OCI-LY7 (cell line): ENCODE measurements around the gene FALEC. TPM values are rescaled to one million over a fixed set of nuclear protein-coding genes. Genes with fewer than 3 reads are reported as not detected.

ENCODE experiments used
- BruUV-seq: library from RNA; stranded (reverse); fragments of 400-500 nt; replicated peaks from 2 replicates; lab custom pipeline; 2021; lab: Mats Ljungman, UMichigan
- CTCF ChIA-PET: fragments of 300-600 bp; sonication (Branson Sonifier 250); formaldehyde crosslinking; loops from one replicate; lab custom pipeline; 2022; ENCODE audit warnings: antibody characterized with exemption; ENCODE audit not compliant: unreplicated experiment; lab: Charles Lee
- POLR2A ChIA-PET: fragments of 300-600 bp; sonication (Branson Sonifier 250); formaldehyde crosslinking; loops from one replicate; lab custom pipeline; 2022; ENCODE audit warnings: antibody characterized with exemption; lab: Charles Lee
- DNase-seq: peaks from one replicate; pipeline ENCODE4 v3.0.0-alpha.2; 2015; ENCODE audit warnings: low spot score
- H2AFZ ChIP-seq: fragments of 200-600 bp; sonication (generic), shearing (Covaris generic); 2 replicates; pipeline ENCODE4 v1.6.1; 2014; ENCODE audit warnings: mild to moderate bottlenecking, antibody characterized with exemption, low read length, moderate library complexity
- H3K27ac ChIP-seq: fragments of 200-600 bp; sonication (generic); 2 replicates; pipeline ENCODE4 v1.5.1; 2014; ENCODE audit warnings: mixed run types, low read depth, mild to moderate bottlenecking, moderate library complexity, low read length, inconsistent platforms; ENCODE audit not compliant: poor library complexity, severe bottlenecking
- H3K36me3 ChIP-seq: fragments of 200-600 bp; sonication (generic); 2 replicates; pipeline ENCODE4 v1.6.1; 2014; ENCODE audit warnings: mild to moderate bottlenecking, antibody characterized with exemption, low read length, moderate library complexity, mixed read lengths; ENCODE audit not compliant: insufficient read depth
- H3K4me1 ChIP-seq: fragments of 200-600 bp; sonication (generic); 2 replicates; pipeline ENCODE4 v1.5.1; 2014; ENCODE audit warnings: mild to moderate bottlenecking, low read length; ENCODE audit not compliant: insufficient read depth, poor library complexity, severe bottlenecking
- H3K4me2 ChIP-seq: fragments of 200-600 bp; sonication (generic); 2 replicates; pipeline ENCODE4 v1.6.1; 2014; ENCODE audit warnings: mild to moderate bottlenecking, low read length
- H3K4me3 ChIP-seq: fragments of 200-600 bp; sonication (generic); 2 replicates; pipeline ENCODE4 v1.5.1; 2014; ENCODE audit warnings: mild to moderate bottlenecking, low read depth, low read length; ENCODE audit not compliant: poor library complexity, severe bottlenecking
- H3K79me2 ChIP-seq: fragments of 200-600 bp; sonication (generic); 2 replicates; pipeline ENCODE4 v1.6.1; 2016; ENCODE audit warnings: low read depth, mild to moderate bottlenecking, low read length, moderate library complexity, mixed read lengths; ENCODE audit not compliant: insufficient read depth
- H3K9me2 ChIP-seq: fragments of 200-600 bp; sonication (generic); 2 replicates; pipeline ENCODE4 v1.6.1; 2016; ENCODE audit warnings: mild to moderate bottlenecking, low read length, mixed read lengths; ENCODE audit not compliant: insufficient read depth
- H3K9me3 ChIP-seq: fragments of 200-600 bp; sonication (generic); 2 replicates; pipeline ENCODE4 v1.6.1; 2014; ENCODE audit warnings: mild to moderate bottlenecking, mixed run types, low read length, mixed read lengths
- H4K20me1 ChIP-seq: fragments of 200-600 bp; sonication (generic); 2 replicates; pipeline ENCODE4 v1.6.1; 2014; ENCODE audit warnings: mild to moderate bottlenecking, antibody characterized with exemption, low read length, moderate library complexity, mixed read lengths; ENCODE audit not compliant: insufficient read depth
- EZH2phosphoT487 ChIP-seq: fragments of 200-600 bp; sonication (generic); IDR thresholded peaks from 2 replicates; pipeline ENCODE4 v1.6.1; 2018; ENCODE audit warnings: low read depth, borderline replicate concordance, mild to moderate bottlenecking, mixed run types, antibody characterized with exemption, low read length, moderate library complexity, mixed read lengths
- intact Hi-C: fragments of 100-400 bp; cut with micrococcal nuclease; formaldehyde crosslinking; loops from one replicate; pipeline ENCODE4 v1.10.0; 2022; ENCODE audit not compliant: unreplicated experiment
- total RNA-seq, 2 experiments: library from RNA; depleted of rRNA in 1 of 2; stranded (reverse); fragments of >200 nt in 1 of 2; shearing (Covaris generic) in 1 of 2; gene quantifications; 2 replicates each; pipeline ENCODE4 v1.2.3, GENCODE V29; 2014 to 2022
- TF ChIP-seq, protein P1 (sequence below): fragments of 200-600 bp; sonication (generic); conservative IDR thresholded peaks from 2 replicates; pipeline ENCODE4 v1.5.1; 2014; ENCODE audit warnings: mild to moderate bottlenecking, antibody characterized with exemption, low read length, moderate library complexity, mixed read lengths

Gene FALEC
- total RNA-seq, 2 experiments from 2014 or later: 0.47 to 1.9 TPM

DNA sequence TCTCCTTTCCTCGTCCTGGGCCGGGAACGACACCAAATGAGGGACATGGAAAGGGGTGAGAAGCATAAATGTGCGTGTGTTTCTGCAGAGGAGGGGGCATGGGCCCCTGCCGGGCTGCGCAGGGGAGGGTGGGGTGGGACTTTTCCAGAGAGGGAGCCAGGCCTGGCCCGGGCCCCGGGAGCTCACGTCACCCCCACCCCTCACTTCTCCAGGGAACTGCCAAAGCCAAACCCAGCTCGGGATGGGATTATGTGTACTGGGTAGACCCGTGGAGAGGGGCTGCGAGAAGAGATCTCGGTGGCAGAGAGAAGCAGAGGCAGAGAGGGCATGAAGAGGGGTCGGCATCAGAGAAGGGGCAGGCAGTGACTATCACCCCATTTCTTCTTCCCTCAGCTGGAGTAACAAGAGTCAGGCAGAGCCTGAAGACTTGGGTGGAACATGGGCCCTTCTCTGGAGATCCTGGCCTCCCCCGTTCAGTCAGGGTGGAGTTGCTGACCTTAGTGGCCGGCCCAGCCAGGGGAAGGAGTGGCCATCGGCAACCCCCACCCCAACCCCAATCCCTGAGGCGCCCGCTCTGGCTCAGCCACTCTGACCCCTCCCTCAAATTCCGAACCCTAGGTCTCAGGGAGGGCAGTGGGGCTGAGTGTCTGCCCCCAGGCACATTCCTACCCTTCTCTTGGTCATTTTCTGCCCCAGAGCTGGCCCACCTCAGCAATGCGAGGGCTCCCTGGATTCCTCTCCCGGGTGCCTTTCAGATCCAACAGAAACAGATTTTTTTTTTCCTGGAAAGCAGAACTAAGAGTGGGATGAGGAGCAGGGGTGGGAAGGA is 34.9 kb downstream of the FALEC start:
- BruUV-seq: no TSS peak
- intact Hi-C loops: no loop called here
- Histone ChIP-seq H3K79me2 (no peaks in the 10 kb centered on the region), H3K9me3 (no peaks in the 10 kb centered on the region), H3K4me1 (peaks cover 9% of the 10 kb centered on the region), H3K27ac (no peak overlapping the region), H2AFZ (no peak overlapping the region), H4K20me1 (no peaks in the 10 kb centered on the region), H3K9me2 (no peaks in the 10 kb centered on the region), H3K36me3 (no peaks in the 10 kb centered on the region), H3K4me3 (no peak overlapping the region), H3K4me2 (no peak overlapping the region)
- POLR2A ChIA-PET: interaction anchor here (0.6 to 1.2 kb wide), 2 partner anchors 10 to 665 kb away, joined by 3 read pairs; no protein-coding TSS in a partner anchor
- TF ChIP-seq, protein P1, sequence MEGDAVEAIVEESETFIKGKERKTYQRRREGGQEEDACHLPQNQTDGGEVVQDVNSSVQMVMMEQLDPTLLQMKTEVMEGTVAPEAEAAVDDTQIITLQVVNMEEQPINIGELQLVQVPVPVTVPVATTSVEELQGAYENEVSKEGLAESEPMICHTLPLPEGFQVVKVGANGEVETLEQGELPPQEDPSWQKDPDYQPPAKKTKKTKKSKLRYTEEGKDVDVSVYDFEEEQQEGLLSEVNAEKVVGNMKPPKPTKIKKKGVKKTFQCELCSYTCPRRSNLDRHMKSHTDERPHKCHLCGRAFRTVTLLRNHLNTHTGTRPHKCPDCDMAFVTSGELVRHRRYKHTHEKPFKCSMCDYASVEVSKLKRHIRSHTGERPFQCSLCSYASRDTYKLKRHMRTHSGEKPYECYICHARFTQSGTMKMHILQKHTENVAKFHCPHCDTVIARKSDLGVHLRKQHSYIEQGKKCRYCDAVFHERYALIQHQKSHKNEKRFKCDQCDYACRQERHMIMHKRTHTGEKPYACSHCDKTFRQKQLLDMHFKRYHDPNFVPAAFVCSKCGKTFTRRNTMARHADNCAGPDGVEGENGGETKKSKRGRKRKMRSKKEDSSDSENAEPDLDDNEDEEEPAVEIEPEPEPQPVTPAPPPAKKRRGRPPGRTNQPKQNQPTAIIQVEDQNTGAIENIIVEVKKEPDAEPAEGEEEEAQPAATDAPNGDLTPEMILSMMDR: no peak
- no peak for TF ChIP-seq EZH2phosphoT487
- CTCF ChIA-PET: no interaction called here
- no peak for DNase-seq

DNA sequence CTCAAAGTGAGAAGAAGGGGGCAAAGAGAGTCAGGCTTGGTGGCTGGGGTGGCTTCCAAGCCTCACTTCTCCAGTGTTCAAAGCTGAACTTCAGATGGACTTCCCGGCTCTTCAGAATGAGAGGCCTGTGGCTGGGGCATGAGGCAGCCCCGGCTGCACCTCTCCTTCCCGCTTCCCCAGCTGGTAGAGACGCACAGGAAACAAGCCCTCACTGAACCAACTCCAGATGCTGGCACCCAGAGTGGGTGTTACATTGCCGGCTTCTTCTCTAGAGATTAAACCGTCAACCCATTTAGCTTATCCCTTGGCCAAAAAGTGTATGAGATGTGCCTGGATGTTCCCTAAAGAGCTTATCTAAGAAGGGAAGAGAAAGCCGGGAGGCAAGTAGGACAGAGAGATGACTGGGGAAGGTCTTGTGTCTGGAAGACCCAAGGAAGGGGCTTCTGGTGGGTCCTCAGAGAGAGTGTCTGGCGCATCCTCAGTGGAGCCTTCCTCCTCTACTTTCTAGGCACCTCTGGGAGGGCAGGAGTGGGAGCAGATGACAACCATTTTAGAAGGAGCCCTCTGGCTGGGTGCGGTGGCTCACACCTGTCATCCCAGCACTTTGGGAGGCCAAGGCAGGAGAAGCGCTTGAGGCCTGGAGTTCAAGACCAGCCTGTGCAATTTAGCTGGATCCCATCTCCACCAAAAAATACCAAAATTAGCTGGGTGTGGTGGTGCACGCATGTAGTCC is 35.7 kb downstream of the FALEC start:
- Histone ChIP-seq H3K27ac (no peak overlapping the region), H3K4me3 (no peak overlapping the region), H3K9me3 (no peaks in the 10 kb centered on the region), H3K9me2 (no peaks in the 10 kb centered on the region), H3K4me2 (no peak overlapping the region), H3K79me2 (no peaks in the 10 kb centered on the region), H4K20me1 (no peaks in the 10 kb centered on the region), H2AFZ (no peak overlapping the region), H3K36me3 (no peaks in the 10 kb centered on the region), H3K4me1 (peaks cover 9% of the 10 kb centered on the region)
- DNase-seq: no peak
- CTCF ChIA-PET: no interaction called here
- no TSS peak for BruUV-seq
- POLR2A ChIA-PET: interaction anchor here (0.6 to 0.7 kb wide), 2 partner anchors 293 to 666 kb away, joined by 3 read pairs; no protein-coding TSS in a partner anchor
- TF ChIP-seq, protein P1: no peak
- no peak for TF ChIP-seq EZH2phosphoT487
- intact Hi-C loops: no loop called here
